ENCODE data around the gene CDX1.

CDX1 gene

DNA sequence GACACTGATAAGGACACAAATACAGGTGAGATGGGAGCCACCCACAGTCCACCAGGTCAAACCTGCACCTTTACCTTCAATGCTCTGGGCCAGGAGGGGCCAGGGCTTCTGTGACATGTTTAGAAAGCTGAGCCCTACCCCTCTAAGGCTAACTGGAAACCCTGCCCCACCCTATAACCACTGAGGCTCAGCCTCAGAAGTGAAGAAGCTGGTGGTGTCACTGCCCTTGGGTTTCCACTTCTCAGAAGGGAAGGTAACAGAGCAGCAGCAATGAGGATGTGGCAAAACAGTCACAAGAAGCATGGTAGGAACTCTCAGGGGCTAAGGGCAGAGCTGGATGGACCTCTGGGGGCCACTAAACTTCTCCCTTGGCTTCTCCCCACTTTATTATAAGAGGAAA, 17.0 kb upstream of the CDX1 start:
- no peak for DNase-seq (ENCODE audit: low read depth)
- TF ChIP-seq CTCF (IDR thresholded peaks at IDR 0.05; ENCODE audit: control insufficient read depth, insufficient read depth, low read depth, low read length, missing control alignments): no peak
- H3K4me3 ChIP-seq (ENCODE audit: control insufficient read depth, low read depth, low read length): no peak overlapping the region

DNA sequence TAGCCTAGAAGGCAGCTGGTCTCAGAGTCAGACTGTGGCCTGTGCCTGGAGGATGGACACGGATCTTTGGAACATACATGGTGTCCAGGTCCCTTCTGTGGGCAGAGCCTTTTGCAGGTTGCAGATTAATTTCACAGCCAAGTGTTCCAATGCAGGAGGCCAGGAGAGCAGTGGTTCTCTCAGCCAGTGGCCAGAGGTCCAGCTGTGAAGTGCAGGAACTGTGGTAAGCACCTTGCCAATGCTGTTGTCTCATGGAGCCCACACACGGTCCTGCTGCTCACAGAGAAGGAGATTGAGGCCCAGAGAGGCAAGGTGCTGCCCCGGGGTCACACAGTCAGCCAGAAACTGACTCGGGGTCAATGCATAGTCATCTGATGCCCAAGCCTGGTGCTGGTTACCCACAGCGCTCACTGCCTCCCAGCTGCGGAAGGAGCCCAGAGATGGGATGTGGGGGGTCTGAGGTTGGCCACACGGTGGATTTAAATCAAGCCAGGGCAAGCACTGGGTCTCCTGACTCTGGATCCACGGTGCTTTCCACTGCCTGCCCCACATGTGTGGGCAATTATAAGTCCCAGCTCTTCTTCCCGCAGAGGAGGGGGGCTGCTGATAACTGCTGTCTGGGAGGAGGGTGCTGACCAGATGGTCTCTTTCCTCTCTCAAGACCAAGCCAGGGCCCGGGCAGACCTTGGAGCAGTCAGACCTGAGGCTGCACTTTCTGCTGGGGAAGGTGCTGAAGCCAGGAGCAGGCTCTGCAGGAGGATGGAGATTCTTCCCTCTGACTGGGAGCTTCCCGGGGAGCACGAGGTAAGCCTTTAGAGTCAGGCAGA, 13.7 kb upstream of the CDX1 start:
- peak overlapping the region; percentile 89 for H3K4me3 ChIP-seq (ENCODE audit: control insufficient read depth, low read depth, low read length)
- no peak for DNase-seq (ENCODE audit: low read depth)
- TF ChIP-seq CTCF (IDR thresholded peaks at IDR 0.05; ENCODE audit: control insufficient read depth, insufficient read depth, low read depth, low read length, missing control alignments): no peak

DNA sequence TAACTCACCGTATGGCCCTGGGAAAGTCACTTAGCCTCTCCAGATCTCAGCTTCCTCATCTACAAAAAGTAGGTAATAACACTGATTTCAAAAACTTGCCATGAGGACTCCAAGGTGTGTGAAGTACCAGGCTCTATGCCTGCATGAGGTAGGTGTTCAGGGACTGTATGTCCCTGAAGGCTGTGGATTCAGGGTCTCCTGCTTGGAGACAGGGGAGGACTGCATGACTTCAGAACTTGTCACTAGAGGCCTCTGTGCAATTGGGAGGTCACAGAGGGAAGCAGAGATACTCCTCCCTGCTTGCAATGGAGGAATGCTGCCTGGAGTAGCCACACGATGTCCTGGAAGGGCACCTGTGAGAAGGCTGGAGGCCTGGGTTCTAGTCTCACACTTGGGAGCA, 13.1 kb upstream of the CDX1 start:
- DNase-seq (ENCODE audit: low read depth): no peak
- no peak for TF ChIP-seq CTCF (IDR thresholded peaks at IDR 0.05; ENCODE audit: control insufficient read depth, insufficient read depth, low read depth, low read length, missing control alignments)
- H3K4me3 ChIP-seq (ENCODE audit: control insufficient read depth, low read depth, low read length): peak overlapping the region; percentile 89

- DNase-seq (ENCODE audit: low read depth): no peak
- H3K4me3 ChIP-seq (ENCODE audit: control insufficient read depth, low read depth, low read length): peak overlapping the region; percentile 89
- TF ChIP-seq CTCF (IDR thresholded peaks at IDR 0.05; ENCODE audit: control insufficient read depth, insufficient read depth, low read depth, low read length, missing control alignments): peak; percentile 14
These were observed 12.5 kb upstream of the CDX1 start for GRCh38 chr5:150153957-150154617.

GRCh38 chr5:150154618-150155128, 11.9 kb upstream of the CDX1 start:
- H3K4me3 ChIP-seq (ENCODE audit: control insufficient read depth, low read depth, low read length): peak overlapping the region; percentile 89

More at GRCh38 chr5:150154618-150155128, 11.9 kb upstream of the CDX1 start:
- DNase-seq (ENCODE audit: low read depth): no peak
- no peak for TF ChIP-seq CTCF (IDR thresholded peaks at IDR 0.05; ENCODE audit: control insufficient read depth, insufficient read depth, low read depth, low read length, missing control alignments)

Measured in AG09309 (cell line).